C4-2B (cell line): ENCODE measurements around the gene DNAJC27.

Source experiments
- CTCF ChIP-seq: fragments of 450-650 bp; conservative IDR thresholded peaks from 2 replicates; pipeline ENCODE4 v1.5.1; 2017; ENCODE audit warnings: mild to moderate bottlenecking
- ZFX ChIP-seq: fragments of 450-650 bp; IDR thresholded peaks from 2 replicates; pipeline ENCODE4 v1.6.1; 2017

GRCh38 chr2:24926602-24927252, 45.0 kb downstream of the DNAJC27 start:
- TF ChIP-seq CTCF (no peak), ZFX (no peak)
